ENCODE results near the gene CHN1.
A peak's percentile ranks its signal among the peaks of the same experiment; 100 is the strongest.

Gene CHN1

DNA sequence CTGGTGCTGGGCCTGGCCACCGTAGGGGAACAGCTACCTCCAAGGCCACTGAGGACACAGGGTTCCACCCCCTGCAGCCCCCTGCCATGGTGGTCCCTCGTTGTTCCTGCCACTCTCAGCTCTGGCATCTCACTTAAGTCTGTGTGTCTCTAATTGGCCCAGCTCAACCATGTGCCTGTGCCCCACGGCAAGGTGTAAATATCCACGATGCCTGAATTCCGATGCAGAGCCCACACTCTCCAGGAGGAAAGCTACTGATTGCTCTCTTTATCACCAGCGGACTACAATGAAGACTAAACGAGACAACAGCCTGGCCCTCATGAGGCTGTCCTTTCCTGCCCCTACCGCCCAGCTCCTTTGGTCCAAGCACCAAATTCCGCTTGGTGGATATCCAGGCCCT, 223.9 kb downstream of the CHN1 start:
- no peak for DNase-seq

DNA sequence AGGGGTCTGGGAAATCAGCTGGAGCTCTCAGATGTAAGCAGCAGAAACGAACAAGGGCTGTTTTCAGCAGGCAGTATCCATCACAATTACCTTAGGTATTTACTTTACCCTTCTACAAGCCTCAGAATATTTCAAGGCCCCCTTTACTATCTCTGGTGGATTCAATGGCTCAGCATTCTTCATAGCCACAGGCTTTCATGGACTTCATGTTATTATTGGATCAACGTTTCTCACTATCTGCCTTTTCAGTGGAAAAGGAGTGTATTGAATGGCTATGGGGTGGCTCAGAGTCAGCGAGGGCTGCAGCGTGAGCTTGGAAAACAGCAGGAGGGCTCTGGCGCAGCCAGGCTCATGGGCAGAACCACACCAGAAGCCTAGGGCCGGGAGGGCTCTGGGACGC, 224.3 kb downstream of the CHN1 start:
- DNase-seq: no peak

DNA sequence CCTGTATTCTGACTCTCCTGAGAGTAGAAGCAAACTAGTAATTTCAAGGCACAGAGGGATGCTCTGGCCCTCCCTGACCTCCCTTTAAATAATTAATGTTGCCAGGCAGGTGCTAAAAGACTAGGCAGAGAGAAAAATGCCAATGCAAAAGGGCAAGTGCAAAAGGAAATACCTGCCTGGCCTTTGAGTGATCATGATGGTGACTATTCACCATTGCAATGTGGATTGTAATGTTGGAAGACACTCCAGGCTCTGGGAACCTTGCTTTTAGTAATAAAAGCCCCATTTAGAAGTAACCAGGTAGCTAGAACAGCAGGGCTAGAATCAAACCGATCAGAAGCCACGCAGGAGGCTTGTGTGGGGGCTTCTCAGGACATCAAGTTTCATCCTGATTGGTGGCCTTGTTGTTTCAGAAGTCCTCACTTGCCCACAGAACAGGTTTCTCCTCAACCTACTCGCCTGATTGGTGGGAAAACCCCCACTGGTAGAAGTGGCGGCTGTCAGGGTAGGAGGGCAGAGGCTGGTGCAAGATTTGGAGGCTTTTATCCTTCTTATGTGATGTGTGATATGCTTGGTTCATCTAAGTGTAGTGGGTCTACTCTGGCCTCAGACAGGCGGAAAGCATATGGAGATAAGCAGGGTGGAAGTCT, 224.9 kb downstream of the CHN1 start:
- DNase-seq: no peak

DNA sequence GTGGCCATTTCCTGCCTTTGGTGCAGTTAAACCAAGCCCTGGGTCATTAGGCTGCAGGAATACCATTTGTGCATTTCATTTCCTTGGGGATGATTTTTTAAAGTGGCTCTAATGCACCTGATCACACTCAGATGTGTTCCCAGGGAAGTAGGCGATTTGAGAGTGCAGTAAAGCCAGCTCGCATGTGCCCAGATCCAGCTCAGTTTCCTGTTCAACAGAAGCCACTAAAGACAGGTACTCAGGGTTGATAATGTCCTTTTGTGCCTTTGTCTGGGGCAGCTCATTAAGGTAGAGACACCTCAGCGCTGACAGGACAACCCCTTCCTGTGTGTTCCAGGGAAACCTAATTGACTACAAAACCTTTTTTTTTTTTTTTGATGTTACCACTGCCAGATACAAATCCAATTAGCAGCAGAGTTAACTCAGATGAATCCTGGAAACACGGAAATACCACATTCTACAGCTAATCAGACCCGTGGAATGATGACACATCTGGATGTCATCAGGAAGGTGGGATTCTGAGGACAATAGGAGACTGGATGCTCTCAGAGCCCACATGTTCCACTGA, 225.7 kb downstream of the CHN1 start:
- DNase-seq: peak; percentile 90

DNA sequence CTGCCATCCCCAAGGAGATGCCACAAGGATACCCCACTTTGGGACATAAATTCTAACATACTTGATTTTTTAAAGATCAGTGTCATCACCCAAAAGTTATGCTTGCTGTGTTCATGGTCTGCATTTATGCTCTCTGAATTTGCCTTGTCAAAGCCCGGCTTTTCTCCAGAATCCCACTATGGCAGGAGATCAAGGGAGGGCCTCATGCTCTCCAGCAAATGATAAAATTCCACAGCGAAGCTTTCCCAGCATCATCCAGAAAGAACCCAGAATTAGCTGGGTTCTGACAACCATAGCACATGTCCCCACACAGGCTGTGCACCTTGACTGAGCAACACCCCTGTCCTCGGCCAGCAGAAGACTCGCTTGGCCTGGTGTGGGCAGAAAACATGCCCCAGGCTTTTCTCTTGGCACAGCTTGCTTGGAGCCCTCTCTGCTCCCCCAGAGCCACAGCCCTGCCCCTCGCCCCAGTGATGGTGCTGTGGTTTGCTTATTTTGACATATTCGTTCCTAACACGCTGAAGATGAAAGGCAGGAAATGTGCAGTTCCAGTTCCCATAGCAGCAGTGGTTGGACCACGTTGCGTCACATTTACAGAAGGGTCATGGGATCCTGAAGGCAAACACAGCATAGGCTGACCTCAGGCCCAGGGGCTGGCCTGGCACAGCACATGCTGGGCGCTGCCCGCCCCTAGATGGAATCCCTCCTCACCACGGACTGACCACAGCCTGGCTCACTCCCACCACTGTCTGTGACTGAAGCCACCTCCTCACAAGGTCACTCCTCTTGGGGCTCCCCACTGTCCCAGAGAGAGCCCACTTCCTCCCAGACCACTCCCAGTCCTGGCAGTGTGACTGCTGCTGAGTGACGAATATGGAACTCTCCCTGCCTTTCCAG, 226.8 kb downstream of the CHN1 start:
- peak; percentile 89 for DNase-seq

DNA sequence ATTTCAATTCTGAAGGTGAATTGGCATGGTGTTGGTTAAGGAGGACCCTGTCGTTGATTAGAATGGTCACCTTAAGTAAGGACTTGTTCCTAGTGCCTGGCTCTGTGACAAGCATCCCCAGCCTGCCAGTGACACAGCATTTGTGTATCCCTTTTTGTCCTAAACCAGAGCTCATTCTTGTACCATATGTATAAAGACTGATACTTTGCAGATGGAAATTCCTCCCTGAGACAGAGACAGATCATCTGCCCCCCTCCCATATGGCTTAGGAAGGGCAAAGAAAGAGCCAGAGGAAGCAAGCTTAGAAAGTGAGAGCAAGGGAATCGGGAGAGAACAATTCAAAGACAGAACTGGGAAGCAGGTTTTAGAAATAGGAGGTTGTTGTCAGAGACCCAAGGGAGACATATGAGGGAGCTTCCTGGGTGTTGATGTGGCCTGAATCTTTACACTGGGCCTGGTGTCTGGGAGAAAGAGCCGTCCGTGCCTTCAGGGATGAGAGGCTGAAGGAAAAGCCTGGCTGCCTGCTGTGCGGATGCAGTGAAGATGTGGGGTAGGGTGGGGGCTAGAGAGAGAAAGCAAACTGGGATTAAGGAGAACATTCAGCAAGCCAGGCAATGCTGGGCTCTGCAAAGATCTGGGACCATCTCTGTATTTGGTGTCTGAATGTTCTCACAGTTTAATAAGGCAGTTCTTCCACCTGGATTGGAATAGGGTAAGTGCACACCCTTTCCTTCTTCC, 227.7 kb downstream of the CHN1 start:
- DNase-seq: peak; percentile 56

DNA sequence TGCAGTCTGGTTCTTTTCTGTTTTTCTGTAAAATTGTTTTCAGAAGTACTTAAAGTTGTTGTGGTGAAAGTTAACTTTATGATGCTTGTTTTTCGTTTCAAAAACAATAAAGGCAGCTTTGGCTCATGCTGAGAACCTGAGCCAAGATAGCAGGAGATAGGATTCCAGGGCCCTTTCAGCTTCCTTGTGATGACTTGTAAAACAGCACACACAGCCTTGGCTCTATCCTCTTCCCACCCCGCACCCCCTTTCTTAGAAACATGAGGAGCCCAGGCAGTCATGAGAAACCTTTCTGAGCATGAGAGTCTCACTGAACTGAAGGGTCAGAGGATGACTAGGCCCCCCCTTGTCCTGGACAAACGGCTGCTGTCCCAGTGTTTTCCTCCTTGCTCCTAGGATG, 228.5 kb downstream of the CHN1 start:
- no peak for DNase-seq

DNA sequence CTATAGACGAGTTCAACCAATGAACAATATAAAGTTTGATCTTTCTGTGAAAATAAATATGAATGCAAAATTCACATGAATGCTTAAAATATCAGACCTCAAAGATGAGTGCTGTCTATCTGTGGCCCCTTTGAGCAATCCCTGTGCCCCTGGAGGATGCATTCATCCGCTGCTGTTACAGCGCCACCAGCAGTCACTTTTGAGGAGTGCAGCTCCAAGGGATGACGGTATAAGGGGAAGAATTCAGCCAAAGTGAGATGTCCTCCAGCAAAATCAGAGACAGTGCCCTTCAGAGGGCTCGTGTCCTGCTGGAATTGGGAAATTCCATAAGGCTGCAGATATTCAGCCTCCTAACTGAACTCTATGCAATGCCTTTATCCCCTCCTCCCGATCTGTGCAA, 229.0 kb downstream of the CHN1 start:
- no peak for DNase-seq

DNA sequence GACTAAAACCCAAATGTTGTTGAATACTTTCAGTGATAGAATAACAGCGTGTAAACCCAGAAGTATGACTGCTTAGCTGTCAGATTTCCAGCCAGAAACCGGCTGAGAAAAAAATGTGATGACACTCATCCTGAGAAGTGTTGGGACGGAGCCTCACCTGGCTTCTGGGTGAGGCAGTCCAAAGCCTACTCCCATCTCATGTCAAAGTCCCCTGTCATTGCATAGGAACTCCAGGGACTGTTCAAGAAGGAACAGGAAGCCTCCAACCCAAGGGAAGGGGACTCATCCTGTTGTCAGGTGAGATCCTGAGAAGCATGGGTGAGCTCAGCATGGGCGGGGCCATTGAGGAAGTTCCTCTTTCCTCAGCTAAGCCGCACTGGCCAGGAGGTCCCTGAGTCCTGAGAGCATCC, 229.6 kb downstream of the CHN1 start:
- DNase-seq: peak; percentile 44

DNA sequence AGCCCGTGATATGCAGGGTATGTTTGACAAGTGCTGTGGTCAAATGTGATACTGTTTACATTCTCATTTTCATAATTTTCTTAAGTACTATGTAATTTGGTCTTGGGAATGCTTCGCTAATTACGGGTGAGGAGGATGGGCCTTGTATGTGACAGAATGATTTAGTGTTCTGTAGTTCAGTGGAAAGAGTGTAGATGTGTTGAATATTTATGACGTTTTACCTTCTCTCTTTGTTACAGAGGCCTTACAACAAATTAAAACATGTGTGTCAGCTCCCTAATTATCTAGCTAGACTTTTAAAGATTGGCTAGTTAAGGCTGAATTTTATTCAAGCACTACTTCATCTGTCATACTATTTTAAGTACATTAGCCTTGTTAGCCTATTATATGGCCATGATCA, 230.3 kb downstream of the CHN1 start:
- DNase-seq: no peak

DNA sequence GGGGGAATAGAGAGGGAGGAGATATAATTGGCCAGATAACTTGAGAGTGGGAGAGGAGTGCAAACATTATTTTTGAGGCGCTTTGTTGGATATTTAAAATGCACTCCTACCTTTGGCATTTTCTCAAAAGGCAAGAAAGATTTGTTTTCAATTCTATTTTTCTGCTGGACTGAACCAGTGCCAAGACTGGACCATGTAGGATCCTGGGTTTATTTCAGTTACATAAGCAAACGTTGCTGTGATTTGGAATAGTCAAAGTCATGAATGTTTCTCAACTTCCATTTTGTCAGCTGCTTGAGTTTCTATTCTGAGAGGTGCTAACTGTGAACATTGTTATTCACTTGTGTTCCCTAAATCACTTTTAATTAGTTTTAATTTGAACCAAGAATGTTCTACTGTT, 232.0 kb downstream of the CHN1 start:
- DNase-seq: no peak

DNA sequence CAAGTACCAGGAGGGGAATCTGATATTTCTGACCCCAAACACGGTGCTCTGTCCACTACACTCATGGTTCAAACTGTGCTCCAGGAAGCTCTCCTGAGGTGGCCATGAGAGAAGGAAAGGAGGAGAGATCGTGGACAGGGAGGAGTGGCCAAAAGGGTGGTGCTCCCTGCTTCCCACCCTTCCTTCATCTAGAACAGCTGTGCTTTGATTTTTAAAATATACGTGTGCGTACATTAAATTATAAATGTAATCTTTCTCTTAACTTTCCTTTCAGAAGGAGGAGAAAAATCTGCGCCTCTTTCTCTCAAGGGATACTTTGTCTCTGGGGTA, 232.7 kb downstream of the CHN1 start:
- DNase-seq: no peak

DNA sequence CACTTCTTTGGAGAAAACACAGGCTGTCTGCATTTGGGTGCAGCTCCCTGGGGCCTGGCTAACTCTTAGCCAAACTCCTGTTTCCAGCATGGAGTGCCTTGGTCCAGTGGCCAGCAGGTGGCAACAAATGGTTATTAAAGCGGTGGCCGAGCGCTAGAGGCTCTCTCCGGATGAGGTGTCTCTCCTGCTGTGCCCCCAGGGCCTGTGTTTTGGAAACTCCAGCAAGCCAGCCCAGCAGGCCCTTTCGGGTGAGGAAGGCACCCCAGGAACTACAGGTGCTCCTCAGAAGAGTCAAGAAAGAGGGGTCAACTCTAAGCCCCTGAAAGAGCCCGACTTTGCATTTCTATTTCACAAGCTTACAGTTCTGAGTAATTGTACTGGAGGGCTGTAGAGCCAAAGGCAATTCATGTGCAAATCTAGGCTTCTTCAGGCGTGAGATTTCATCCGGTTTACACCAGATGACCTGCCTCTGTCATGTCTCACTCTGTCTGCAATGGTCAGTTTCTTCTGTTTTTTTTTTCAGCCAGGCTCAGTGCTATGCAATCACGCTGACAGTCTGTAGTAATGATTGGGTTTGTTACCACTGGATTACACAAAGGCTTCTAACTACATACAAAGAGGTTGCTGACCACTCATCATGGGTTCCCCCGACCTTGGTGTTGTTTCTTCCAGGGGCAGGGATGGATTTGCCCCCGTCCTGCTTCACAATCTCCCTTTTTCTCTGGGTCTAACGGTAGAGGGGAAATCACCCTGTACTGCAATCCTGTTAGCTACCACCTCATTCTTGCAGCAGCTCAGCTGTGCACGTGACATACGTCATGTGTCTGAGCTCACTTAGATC, 233.3 kb downstream of the CHN1 start:
- DNase-seq: peak; percentile 81

DNA sequence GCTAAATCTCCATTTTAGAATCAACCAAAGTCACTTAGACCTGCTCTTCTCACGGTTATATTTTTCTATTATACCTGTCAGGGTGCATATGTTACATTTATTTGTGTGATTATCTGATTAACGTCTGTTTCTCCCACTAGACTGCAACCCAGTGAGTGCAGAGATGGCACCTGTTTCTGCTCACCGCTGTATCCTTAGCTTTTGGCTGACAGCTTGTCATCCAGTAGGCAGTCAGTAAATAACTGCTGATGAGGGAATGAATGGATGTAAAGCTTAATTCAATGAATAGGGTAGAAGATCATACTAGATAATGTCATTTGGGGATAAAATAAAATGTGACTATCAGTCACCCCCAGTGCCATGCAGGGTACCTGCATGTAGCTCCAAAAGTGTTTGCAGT, 234.0 kb downstream of the CHN1 start:
- no peak for DNase-seq

DNA sequence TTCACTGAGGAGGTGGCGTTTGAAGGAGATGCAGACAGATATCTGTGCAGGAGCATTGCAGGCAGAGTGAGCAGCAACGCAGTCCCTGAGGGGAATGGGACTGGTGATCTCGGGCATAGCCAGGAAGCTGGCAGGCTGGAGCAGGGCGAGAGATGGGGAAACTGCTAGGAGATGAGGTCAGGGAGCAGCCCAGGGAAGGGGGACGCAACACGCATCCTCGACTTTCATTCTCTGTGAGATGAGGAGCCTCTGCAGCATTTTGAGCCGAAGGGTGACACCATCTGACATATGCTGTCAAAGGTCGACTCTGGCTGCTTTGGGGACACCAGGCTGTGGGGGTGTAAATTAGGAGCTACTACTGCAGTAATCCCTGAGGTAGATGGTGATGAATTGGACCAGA, 236.6 kb downstream of the CHN1 start:
- DNase-seq: no peak

DNA sequence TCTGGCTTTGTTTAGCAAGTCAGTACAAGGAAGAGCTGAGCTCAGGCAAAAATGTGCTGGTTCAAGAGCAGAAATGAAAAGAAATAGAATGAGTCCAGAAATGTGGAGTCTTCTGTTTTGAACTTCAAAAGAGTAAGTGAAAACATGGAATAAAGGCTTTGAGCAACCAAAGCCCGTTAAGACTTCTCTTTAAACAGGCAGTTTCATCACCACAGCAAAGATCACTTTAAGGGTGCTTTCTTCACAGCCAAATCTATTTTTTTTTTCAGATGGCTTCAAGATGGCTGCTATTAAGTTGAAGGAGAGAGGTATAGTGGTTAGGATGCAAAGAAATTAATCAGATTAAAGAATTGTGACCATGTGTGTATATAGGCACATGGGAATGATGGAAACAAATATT, 238.9 kb downstream of the CHN1 start:
- DNase-seq: no peak

DNA sequence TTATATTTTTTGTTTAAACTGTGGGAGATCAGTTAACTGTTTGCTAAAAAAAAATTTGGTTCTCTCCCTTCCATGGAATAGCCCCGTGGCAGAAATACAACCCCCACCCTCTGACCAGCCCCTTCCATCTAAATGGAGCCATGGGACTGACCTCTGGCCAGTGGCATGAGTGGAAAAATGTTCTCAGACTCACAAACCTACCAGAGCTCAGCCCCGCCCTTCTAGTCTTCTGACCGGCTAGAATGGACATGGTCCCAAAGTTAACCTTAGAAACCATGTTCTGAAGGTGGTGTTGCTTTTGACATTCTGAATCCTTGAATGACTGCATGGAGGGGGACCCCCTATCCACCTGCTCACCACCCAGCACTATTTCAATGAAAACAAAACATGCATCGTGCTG, 239.6 kb downstream of the CHN1 start:
- DNase-seq: no peak

DNA sequence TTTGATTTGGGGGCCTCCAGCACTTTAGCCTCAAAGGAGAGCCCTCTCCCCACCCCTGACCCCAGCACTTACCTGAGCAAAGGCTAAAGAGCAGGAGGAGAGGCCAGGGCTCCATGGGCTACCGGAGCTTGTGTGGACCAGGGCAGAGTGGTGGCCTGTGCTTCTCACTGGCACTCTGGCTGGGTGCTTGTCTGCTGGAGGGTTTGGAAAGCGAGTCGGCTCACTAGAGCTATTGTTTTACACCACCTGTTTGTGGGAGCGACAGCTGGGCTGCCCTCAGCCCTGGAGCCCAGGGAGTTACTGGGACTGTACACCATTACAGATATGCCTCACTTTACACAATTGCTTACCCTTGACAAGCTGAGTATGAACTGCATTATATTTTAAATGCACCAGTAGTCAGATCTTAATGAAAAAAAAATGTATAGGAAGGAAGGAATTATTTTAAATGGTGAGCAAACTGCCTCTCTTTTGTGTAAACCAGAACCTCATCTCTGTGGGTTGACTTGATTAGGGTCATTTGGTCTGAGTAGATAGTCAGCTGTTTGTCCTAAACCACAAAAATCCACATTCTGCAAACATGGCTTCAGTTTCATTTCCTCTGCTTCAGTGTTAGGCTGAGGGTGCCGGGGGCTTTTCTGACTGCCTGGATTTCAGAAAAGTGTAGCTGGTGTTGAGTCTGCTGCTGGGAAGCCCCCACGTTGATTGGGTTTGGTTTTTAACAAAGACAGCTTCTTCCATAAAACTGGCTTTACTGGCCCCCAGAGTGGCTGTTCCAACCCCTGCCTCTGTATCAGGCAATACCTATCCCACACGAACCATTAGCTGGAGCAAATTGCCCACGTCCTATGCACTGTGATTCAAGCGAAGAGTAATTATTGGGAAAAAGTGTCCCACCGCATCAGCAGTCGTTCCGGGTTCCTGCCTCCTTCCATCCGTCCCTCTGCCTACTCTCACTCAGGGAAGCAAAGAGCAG, 240.6 kb downstream of the CHN1 start, which contains the start of gene CHRNA1:
CHRNA1 (minus strand) TSS at position 193 of the 976 bp plus-strand sequence; CDS start at position 115, 78 bp downstream.
- peak; percentile 51 for DNase-seq

DNA sequence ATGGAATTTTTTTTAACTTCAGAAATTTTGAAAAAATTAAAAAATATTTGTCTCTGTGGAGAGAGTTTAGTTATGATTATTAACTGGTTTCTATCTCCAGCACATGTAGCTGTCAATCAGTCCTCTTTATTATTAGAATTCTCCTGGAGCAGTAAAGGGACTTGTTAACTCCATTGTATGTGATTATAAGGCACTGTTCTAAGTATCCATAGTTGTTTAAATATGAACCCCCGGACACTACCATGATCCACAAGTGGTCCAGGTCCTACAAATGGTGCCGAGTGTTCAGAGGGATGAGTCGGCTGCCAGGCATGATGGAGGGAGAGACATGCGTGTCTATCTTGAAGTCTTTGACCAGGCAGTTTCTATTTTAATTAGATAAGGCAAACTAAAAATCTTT, 241.4 kb downstream of the CHN1 start:
- DNase-seq: peak; percentile 10

DNA sequence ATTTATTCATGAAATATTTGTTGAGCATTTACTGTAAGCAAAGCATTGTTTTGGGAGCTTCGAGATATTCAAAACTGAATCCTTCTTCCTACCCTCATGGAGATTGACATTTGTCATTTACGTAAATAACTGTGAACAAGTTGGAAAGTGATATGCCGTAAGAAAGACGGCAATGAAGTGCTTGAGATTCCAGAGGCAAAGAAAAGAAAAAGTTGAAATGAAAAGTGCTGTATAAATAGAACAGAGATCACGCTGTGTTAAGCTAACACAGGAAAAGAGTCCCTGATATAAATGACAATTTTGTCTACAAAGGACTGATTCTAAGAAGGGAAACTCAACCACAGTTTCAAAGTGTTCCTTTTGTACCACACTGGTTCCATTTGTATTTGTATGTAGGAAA, 242.7 kb downstream of the CHN1 start:
- DNase-seq: no peak

DNA sequence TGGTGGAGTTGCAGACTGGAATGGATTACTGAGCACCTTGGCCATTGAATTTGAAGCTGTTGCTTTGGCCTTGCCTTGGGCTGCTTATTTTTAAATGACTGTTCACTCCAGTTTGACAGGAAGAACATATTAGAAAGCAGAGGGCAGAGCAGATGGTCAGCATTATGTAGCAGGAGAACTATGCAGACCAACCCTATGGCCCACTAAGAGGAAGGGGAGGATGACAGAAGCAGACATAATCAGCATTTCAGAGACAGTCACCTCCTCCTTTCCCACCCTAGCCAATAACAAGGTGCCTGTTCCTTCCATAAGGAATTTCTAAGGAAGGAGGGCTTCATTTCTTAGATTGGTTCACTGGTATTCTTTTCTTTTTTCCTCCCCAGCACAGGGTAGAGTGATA, 243.3 kb downstream of the CHN1 start:
- DNase-seq: peak; percentile 22

Data from fibroblast of skin of right biceps (primary cell).